GM12892 (cell line): ENCODE measurements around the gene FOXE1.

Experiments used
- POLR2AphosphoS5 ChIP-seq: IDR thresholded peaks from 2 replicates; pipeline ENCODE4 v1.6.1; 2011; ENCODE audit warnings: low read depth, low read length, control low read depth
- TAF1 ChIP-seq: IDR thresholded peaks from 2 replicates; pipeline ENCODE4 v1.6.1; 2011; ENCODE audit warnings: low read depth, mild to moderate bottlenecking, control low read depth, low read length, borderline replicate concordance

- TF ChIP-seq TAF1: no peak
- TF ChIP-seq POLR2AphosphoS5: no peak
These were observed 20.4 kb downstream of the FOXE1 start for GRCh38 chr9:97873425-97873824.
